GM19438 (cell line): ENCODE data around the gene SLC10A7.

Experiments used
- ATAC-seq: cut with Tn5 transposase; IDR thresholded peaks from one replicate; pipeline ENCODE4 v1.9.1; 2021; ENCODE audit warnings: low read depth; ENCODE audit not compliant: unreplicated experiment

The SLC10A7 gene

DNA sequence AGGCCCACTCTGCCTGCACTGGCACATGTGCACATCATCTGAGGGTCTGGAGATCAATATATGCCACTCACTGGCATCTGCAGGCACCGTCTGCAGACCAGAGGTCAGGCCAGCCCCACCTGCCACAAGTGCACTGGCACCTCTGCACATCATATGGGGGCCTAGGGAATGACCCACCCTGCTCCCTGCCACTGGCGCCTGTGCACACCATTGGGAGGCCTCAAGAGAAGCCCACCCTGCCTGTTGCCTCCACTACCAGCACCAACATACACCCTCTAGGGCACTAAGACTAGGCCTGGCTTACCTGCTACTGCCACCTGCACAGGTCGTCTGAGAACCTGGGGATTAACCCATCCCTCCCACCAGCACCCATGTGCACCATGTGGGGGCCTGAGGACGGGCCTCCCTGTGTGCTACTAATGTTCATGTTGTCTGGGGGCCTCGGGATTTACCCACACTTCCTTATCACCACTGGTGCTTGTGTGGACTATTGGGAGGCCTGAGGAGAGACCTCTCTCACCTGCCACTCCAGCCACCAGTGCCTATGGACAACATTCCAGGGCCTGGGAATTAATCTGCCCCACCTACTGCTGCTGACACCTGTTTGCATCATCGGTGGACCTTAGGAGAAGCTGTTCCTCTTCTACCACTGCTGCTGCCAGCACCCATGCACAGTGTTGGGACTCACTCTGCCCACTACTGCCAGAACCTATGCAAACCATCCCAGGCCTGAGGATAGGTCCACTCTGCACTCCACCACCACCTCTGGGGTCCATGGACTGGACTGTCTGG lies 193.7 kb downstream of the SLC10A7 start:
- ATAC-seq = no peak

DNA sequence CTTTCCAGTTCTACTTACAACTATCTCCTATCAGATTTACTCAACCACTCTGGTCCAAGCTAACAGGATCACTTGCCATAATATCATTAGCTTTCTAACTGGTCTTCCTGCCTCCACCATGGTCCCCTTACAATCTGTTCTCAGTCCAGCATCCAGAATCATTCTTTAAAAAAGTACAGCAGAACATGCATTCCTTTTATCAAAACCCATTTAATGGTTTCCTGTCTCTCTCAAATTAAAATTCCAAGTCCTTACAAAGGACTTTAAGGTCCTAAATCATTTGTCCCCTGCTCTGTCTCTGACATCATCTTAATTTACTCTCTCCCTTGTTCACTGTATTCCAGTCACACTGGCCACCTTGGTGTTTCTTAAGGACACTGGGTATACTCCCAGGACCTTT lies 202.8 kb downstream of the SLC10A7 start:
- ATAC-seq = no peak

DNA sequence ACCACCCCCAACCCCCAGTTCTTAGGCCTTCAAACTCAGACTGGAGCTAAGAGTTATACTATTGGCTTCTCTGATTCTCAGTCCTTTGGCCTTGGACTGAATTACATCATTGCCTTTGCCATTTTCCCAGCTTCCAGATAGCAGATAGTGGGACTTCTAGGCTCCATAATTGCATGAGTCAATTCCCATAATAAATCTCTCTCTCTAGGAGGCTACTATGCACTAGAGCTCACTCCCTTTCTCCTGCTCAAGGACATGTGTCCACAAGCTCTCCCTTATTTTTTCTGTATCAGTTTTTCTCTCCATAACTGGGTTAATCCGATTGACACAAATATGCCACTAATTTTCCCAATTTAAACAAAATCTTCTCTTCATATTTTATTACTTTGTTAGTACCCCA lies 204.0 kb downstream of the SLC10A7 start:
- ATAC-seq = no peak

DNA sequence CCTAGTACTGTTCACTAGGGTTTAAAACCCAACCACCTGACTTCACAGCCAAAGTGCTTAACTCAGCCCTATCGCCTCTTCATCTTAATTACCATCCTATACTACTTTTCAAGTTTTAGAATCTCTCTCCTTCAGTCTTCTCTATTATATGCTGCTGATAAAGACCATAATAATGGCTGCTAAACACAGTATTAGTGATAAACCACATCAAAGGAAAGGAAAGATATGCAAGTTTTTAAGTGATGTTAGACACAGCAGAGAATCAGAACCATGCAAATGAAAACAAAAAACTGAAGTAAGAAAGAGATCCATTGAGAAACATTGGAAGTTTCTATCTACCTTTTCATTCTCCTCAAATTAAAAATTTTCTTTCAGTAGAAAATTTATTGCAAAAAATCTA lies 206.6 kb downstream of the SLC10A7 start:
- ATAC-seq = no peak

DNA sequence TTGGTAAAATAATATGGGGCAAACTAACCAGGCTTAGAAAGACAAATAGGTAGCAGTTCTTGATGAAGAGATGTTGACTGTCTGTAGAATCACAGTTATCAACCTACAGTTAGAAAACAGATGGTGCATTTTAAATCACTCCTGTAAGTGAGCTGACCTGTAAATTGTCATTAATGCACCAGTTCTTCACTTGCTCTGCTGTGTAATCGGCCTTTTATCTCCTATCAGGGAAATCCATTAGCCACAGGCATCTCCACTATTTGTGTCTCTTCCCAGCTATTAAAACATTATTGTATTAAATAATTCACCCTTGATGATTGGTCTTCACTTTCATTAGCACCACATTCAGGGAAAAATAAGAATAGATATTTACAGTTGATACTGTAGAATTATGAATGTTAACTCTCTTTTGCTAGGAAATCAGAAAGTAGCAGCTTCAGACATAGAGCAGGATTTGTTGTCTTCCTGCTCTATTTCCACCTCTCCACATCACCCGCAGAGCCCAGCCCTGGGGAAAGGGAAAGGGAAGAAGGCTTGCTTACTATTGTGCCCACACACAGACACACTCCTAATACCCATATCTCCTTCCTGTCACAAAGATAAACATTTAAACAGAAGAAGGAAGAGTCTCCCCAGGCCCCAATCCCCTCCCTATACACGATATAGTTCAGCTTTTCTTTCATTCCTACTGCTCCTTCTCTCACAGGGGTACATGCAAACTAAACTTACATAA lies 210.3 kb downstream of the SLC10A7 start:
- ATAC-seq = no peak

DNA sequence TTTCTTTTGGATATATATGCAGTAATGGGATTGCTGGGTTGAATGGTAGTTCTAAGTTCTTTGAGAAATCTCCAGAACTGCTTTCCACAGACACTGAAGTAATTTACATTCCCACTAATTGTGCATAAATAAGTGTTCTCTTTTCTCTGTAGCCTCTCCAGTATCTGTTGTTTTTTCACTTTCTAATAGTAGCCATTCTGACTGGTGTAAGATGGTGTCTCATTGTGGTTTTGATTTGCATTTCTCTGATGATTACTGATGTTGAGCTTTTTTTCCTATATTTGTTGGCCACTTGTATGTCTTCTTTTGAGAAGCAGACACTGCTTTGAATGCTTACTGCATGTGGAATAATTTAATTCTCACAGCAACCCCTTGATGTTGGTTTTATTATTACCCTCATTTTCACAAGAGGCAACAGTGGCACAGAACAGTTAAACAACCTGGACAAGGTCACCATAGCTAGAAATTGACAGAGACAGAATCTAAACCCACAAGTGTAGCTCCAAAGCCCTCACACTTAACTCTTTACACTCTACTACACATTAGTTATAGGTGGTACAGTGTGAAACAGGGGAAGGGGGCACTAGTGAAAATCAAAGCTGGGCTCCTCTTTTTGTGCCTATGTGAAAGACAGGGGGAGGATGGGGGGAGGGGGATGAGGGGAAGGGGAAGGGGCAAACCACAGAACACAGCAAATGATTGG lies 211.3 kb downstream of the SLC10A7 start:
- ATAC-seq = peak; percentile 77

DNA sequence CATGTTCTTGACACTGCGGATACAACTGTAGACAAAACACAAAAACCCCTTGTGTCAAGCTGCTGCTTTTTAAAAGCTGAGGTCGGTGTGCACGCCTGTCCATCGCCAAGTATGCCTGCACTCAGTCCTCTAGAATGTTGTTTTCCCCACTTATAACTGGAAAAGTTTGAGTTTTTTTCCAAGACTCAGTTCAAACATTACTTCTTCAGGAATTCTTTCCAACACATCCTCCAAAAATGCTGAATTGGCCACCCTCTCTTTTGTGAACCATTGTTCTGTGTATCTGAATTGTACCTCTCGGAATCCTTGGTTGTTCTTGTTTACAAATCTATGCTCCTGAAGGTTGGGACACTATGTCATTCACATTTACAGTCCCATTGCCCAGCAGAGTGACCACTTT lies 212.8 kb downstream of the SLC10A7 start:
- ATAC-seq = no peak

DNA sequence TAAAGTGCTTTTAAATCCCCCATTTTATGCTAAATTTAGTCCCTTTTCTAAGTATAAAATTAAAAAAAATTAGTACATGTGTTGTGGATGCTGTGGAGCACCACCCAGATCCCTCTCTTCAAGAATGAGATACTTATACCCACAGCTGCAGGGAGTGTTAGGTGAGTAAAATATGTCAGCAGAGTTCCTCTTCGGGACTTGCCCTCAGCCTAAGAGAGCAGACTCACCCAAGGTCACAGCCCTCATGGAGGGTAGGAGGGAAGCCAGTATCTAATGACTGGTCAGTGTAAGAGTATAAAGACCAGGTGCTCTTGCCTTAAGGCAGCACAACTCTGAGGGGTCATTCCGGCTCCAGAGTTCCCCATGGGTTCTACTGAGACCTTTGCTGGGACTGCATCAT lies 218.9 kb downstream of the SLC10A7 start:
- ATAC-seq = no peak

DNA sequence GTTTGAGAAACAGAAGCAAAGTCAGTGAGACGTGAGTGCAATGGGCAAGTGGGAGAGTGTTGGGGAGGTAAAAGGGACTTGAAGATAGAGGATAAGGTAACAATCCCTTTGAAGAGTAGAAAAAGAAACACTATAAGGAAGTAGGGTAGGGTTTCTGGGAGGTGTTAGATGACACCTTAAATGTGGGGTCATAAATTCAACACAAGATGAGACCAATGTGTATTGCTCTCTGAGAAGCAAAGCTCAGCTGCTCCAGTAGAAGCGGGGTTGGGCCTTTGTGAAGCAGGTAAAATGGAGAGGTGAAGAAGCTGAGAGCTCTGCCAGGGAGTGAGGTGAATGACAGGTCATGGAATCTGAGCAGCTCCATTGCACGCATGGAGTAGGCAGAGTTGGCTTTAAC lies 222.1 kb downstream of the SLC10A7 start:
- no peak for ATAC-seq

DNA sequence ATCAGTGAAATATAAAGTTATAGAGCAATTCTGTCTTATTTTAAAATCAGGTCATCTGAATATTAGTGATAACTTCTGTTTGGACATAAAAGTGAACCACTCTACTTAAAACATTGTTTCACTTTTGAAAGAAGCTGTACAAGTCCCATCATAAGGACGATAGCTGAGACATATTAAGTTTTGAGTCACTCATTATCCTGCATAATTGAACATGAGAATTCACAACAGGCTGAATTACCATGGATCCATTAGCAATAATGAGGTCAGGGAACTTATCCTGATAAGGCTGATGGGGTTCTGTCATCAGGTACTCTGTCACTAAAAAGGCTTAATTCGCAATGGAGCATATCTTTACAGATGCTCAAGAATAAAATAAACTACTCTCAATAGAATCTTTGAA lies 227.0 kb downstream of the SLC10A7 start:
- no peak for ATAC-seq

DNA sequence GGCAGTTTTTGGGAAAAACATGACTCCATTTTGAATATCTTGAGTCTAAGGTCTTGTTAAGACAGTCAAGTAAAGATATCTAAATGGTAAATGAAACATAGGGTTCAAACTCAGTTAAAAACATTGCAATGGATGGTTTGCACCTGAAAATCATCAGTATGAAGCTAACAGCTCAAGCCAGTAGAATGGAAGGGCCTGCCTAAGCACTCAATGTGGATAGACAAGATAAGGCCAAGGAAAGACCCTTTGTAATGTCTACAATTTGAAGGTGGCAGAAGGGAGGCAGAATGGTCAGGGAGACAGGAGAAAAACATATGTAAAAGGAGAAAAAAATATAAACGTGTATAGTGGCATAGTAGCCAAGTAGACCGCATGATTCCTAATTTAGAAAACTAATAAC lies 229.2 kb downstream of the SLC10A7 start:
- no peak for ATAC-seq

DNA sequence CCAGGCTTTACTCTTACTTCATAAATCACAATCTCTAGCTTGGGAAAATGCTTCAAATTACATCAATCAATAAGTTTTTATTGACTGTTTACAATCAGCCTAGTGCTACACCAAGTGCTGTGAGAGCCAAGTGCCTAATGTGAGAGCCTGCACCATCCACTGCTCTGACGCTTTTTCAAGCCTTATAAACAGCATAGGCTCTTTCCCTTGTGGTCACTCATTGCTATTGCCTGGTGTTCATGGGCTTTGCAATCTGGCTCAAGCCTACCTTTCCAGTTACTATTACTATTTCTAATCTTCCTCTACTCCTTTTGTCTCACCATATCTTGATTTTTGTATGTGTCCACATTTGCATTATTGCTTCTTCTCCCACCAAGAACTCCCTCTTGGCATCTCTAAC lies 230.4 kb downstream of the SLC10A7 start:
- ATAC-seq = no peak

DNA sequence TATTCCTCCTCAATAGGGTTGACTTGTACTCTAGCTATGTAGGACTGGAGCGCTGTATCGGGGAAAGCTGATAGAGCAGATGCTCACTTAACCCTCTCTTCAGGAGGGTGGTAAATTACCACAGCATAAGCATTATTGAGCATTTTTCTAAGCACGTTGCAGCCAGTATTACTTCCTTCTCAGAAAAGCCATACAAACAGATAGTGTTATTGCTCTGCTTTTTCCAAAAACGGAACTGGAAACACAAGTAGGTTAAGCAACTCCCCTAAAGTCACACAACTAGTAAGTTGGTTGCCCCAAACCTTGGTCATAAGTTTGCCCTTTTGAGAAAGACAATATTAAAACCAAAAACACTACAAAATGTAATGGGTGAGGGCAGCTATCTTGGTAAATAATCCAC lies 233.5 kb downstream of the SLC10A7 start:
- no peak for ATAC-seq

DNA sequence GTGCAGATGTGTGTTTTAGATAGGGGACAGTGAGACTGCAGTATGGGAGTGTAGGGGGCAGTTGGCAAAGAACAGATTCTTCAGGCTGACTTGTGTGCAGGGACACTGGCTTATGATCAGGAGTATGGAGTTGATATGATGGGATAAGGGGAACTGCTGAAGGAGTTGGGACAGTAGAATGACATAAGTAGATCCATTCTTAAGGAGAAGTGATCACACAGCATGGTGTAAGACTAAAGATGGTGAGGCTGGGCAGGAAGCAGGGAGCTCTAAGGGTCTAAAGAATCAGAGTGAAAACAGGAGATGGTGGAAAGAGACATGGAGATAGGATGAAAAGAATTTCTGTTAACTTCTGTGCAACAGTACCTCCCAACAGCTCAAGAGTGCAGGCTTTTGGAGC lies 236.7 kb downstream of the SLC10A7 start:
- ATAC-seq = no peak

DNA sequence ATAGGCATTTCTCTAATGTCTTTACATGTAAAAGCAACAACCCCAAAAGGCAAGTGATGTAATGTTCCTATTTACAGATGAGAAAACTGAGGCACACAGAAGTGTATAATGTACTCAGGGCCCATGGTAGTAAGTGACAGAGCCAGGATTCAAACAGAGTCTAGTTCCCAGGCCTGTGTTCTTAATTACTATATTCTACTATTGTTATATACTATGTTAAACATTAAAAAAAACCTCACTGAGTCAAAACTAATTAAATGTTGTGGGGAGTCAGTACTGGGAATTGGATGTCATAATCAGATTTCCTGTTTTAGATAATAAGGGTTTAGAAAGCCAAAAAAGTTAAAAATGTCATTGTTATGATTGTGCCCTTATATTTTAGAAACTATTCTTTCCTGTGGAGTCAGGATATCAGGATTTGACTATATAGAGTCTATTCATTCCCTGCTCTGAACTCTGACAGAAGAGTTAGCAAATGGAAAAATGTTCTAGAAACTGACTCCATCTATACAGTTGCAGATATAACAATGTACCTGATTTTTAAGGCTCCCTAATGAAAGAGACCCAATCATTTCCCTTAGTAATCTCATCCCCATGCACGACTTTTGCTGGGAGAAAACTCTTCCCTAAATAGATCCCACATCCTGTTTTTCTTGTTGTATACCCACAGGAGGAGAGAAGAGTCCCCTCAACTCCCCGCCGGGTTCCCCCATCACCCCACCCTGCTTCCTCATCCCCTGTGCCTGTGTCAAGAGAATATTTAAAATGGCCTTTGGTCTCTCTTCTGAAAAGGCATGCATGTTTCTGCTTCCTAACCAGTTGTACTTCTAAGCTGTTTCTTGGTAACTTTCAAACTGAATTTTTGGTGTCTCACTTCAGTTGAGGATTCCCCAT lies 237.7 kb downstream of the SLC10A7 start:
- ATAC-seq = no peak

DNA sequence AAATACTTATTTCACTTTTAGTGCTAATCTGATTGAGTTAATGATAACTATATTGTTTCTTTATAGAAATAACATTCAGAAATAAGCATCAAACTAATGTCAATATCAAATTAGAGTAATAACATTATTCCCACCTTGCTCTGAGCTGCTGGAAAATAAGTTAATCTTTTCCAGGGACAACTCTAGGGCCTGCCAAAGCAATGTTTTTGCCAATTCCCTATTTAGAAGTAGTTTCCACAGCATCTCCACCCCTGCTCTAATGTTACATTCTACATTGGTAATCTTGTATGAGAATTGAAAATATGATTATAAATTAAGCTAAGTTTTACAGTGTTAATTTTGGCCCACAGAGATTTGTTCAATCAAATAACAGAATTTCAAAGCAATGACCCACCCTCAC lies 239.1 kb downstream of the SLC10A7 start:
- ATAC-seq = no peak

DNA sequence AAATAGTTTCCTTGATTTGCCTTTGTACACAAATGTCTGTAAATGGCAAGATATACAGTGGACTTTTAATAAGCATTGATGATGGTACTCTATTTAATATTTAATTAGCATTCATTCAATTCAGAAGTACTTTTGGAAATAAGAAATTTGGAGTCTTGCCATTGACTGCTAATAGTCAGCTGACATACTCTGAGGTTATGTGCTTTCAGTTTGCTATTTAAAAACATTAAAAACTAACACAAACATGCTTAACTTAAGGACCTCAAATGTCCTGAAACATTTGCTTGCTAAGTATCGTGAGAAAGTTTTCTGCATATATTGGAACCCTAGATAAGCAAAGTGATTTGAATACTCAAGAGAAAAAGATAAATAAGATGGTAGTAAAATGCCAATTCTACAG lies 242.8 kb downstream of the SLC10A7 start:
- no peak for ATAC-seq

DNA sequence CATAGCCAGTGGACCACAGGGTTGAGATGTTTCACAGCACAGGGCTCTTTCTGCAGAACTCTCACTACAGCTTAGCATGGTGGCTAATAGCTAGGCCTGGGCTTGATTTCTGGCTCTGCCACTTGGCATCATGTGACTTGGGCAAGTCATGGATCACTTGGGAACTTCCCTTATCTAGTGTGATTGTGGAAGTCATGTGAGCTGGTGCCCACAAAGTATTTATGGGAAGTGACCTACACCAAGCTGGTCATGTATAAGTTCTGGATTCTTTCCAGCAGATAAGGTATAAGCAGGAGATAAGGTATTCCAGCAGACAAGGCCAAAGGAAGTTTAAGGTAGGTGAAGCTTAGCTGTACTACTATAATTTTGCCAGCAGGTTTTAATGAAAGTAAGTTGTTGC lies 246.4 kb downstream of the SLC10A7 start:
- no peak for ATAC-seq

DNA sequence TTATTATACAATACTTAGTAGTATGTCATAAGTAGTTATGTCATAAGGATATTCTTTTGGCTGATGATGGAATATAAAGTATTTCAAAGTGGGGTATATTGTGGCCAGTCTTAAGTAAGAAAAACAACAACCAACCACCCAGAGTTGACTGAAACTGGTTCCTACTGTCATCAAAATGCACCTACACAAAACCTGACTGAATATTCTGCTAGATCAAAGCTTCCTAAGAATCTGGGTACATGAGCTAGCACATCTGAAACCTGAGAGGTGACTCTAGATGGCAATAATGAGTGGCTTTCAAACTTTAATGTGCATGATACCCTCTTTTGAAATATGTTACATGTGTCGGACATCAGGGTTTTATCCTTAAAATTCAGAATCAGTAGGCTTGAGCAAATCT lies 247.0 kb downstream of the SLC10A7 start:
- no peak for ATAC-seq

DNA sequence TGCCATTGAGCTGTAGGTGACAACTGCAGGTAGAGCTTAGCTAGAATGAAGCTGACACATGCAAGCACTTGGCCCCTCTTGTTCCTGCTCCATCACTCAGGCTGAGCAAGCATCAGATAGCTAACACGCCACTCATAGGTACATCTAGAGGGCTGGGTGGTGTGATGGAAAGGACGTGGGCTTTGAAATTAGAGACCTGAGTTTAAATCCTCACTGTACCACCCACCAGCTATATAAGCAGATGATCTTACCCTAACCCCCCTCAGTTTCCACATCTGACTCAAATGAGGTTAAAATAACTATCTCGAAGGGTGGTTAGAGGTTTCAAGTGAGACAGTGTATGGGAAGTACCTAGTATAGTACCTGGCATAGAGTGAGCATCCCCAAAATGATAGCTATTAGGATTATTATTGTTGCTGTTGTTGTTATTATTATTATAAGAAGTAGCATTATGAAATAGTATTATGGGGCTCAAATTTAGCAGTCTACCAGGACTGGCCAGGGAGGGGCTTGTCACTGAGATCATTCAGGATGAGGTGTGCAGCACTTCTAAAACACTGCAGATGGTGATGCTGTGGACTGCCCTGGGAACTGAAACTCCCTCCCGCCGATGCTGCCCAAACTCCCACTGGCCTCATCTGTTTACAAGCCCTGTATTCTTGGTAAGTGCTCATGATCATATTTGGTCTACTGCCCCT lies 248.4 kb downstream of the SLC10A7 start:
- ATAC-seq = peak; percentile 47
